Lung (tissue), 16 donors: ENCODE data around the gene CACFD1. TPM values are rescaled to one million over a fixed set of nuclear protein-coding genes. Genes with fewer than 3 reads are reported as not detected.

Experiments
- ATAC-seq: fragments of 200-7000 bp; cut with Tn5 transposase; one replicate; pipeline ENCODE4 v1.9.1; 2020; ENCODE audit warnings: moderate number of reproducible peaks; ENCODE audit not compliant: insufficient read depth, low FRiP score
- DNase-seq, 3 donors: peaks; one replicate each; pipeline ENCODE4 v3.0.0-alpha.2; 2013 to 2017
- H3K27ac ChIP-seq, 2 donors: one replicate each; pipeline ENCODE4 v1.5.1; 2013; ENCODE audit warnings: mild to moderate bottlenecking in 2 of 2, moderate library complexity in 2 of 2, control low read depth in 1 of 2, inconsistent platforms in 1 of 2, low read depth in 1 of 2, low read length in 1 of 2
- H3K27me3 ChIP-seq, 3 donors: one replicate each; pipeline ENCODE4 v1.5.1; 2013; ENCODE audit warnings: low read length in 2 of 3; ENCODE audit not compliant: control insufficient read depth in 3 of 3, insufficient read depth in 3 of 3
- H3K36me3 ChIP-seq, 4 donors: one replicate each; pipeline ENCODE4 v1.5.1; 2013; ENCODE audit warnings: low read length in 4 of 4, mild to moderate bottlenecking in 1 of 4, moderate library complexity in 1 of 4; ENCODE audit not compliant: control insufficient read depth in 4 of 4, insufficient read depth in 4 of 4
- H3K4me1 ChIP-seq, 5 donors: one replicate each; pipeline ENCODE4 v1.5.1; 2013; ENCODE audit warnings: low read length in 5 of 5, mild to moderate bottlenecking in 2 of 5, moderate library complexity in 1 of 5; ENCODE audit not compliant: control insufficient read depth in 5 of 5, insufficient read depth in 5 of 5
- H3K4me3 ChIP-seq: one replicate; pipeline ENCODE4 v1.5.1; 2013; ENCODE audit warnings: mild to moderate bottlenecking, control low read depth, moderate library complexity
- H3K9ac ChIP-seq, 2 donors: one replicate each; pipeline ENCODE4 v1.5.1; 2013; ENCODE audit warnings: low read length in 2 of 2, control low read depth in 1 of 2; ENCODE audit not compliant: insufficient read depth in 1 of 2
- H3K9me3 ChIP-seq, 4 donors: one replicate each; pipeline ENCODE4 v1.5.1; 2013; ENCODE audit warnings: low read length in 3 of 4, mild to moderate bottlenecking in 1 of 4, moderate library complexity in 1 of 4; ENCODE audit not compliant: control insufficient read depth in 4 of 4, insufficient read depth in 3 of 4
- WGBS, 2 donors: extraction: QIAGEN DNeasy Blood & Tissue Kit; methylation state at CpG; one replicate each; pipeline ENCODE4 v1.1.7; 2013; 5-methylcytosine and 5-hydroxymethylcytosine counted together
- long read RNA-seq, 5 donors: transcript quantifications; one replicate each; lab custom pipeline, GENCODE V29; 2026
- polyA plus RNA-seq, 2 donors: library from polyadenylated mRNA; stranded (reverse); fragments of 200-250 nt; gene quantifications; one replicate each; pipeline ENCODE4 v1.2.1, GENCODE V29; 2013
- total RNA-seq, 2 donors: library from RNA; depleted of rRNA in 1 of 2; stranded (reverse); fragments of >200 nt in 1 of 2; gene quantifications; one replicate each; pipeline ENCODE4 v1.2.1, GENCODE V29; 2014 to 2021
- TF ChIP-seq, protein P1 (sequence below): IDR thresholded peaks from 2 replicates; pipeline ENCODE4 v1.5.1; 2012; ENCODE audit warnings: mild to moderate bottlenecking; ENCODE audit errors: control extremely low read depth, extremely low read depth
- donor health status: control.
- donor health status: control.
- donor health status: Bipolar disorder and iron deficiency.
- donor health status: healthy.
- donor health status: DM: yes; HTN: yes; CAD: no.

CACFD1 gene
- total RNA-seq (10 to 100 TPM; 23.7 to 40.5 TPM), polyA plus RNA-seq (10 to 100 TPM; 18.7 to 46.1 TPM)
- long read RNA-seq, donor 1, transcript CACFD1-201 (4 exons, 2,688 nt), result major isoform, 5 of 10 reads
- long read RNA-seq, donor 1, transcript CACFD1-202 (5 exons, 2,794 nt), result major isoform, 5 of 10 reads
- long read RNA-seq, donor 1, partial matches to known transcripts, result 0 of 10 reads
- long read RNA-seq, donor 1, other reads (novel, unspliced or antisense), result 0 of 10 reads
- long read RNA-seq, donor 2, partial matches to known transcripts, result 5 of 7 reads
- long read RNA-seq, donor 2, other reads (novel, unspliced or antisense), result 0 of 7 reads
- long read RNA-seq, donor 3, partial matches to known transcripts, result 0 of 3 reads
- long read RNA-seq, donor 3, other reads (novel, unspliced or antisense), result 0 of 3 reads
- long read RNA-seq, donor 4, partial matches to known transcripts, result 0 of 3 reads
- long read RNA-seq, donor 4, other reads (novel, unspliced or antisense), result 0 of 3 reads
- long read RNA-seq, donor 5, partial matches to known transcripts, result 0 of 6 reads
- long read RNA-seq, donor 5, other reads (novel, unspliced or antisense), result 0 of 6 reads

DNA sequence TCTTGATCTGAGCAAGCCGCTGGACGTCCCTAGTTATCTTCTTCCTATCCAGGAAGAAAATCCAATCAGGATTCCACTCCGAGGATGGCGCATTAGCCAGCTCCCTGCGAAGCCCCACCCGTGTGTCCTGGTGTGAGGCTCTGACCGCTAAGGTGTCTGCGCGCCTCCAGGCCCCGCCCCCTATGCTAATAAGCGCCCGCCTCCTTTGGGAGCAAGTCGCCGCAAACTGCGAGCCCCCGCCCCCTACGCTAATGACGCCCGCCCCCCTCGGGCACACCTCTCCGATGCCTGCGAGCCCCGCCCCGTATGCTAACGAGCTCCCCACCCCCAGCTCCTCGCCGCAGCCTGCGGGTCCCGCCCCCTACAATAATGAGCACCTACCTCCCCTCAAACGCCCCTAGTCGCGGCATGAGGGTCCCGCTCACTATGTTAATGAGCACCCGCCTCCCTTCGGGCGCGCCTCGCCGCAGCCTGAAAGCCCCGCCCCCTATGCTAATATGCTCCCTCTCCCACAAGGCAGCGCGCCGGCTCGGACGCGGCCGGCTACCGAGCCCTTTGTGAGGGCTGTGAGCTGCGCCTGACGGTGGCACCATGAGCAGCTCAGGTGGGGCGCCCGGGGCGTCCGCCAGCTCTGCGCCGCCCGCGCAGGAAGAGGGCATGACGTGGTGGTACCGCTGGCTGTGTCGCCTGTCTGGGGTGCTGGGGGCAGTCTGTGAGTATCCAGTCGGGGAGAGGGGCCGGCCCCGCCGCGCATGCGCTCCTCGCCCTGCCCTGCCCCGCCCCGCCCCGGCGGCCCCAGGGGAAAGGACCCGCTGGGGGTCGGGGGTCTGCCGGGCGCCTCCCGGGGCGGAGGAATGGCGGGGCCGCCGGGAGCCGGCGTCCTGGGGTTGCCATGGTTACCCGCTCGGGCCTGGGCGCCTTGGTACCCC, at the start of gene CACFD1:
Gene CACFD1 (plus strand): TSS at position 503 of the 929 bp plus-strand sequence. CDS start 89 bp downstream, at position 592.
- Histone ChIP-seq H3K36me3 (peaks cover 0 to 2% (median 0%) of the 10 kb centered on the region in 4 donors), H3K27me3 (no peaks in the 10 kb centered on the region), H3K9me3 (no peaks in the 10 kb centered on the region), H3K4me1 (peaks cover 0 to 15% (median 7%) of the 10 kb centered on the region in 5 donors), H3K4me3 (peak within 1 kb of the TSS; percentile 60), H3K27ac (peak within 1 kb of the TSS; percentile 91), H3K9ac (peak within 1 kb of the TSS; percentile 39 to 81)
- ATAC-seq, result peak; percentile 87
- peak; percentile 95 to 97 (median 96) for DNase-seq
- TF ChIP-seq, protein P1, sequence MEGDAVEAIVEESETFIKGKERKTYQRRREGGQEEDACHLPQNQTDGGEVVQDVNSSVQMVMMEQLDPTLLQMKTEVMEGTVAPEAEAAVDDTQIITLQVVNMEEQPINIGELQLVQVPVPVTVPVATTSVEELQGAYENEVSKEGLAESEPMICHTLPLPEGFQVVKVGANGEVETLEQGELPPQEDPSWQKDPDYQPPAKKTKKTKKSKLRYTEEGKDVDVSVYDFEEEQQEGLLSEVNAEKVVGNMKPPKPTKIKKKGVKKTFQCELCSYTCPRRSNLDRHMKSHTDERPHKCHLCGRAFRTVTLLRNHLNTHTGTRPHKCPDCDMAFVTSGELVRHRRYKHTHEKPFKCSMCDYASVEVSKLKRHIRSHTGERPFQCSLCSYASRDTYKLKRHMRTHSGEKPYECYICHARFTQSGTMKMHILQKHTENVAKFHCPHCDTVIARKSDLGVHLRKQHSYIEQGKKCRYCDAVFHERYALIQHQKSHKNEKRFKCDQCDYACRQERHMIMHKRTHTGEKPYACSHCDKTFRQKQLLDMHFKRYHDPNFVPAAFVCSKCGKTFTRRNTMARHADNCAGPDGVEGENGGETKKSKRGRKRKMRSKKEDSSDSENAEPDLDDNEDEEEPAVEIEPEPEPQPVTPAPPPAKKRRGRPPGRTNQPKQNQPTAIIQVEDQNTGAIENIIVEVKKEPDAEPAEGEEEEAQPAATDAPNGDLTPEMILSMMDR, result no peak
- WGBS, 2 donors, result 1% methylated on average over 67 to 86 of the region's 86 CpGs

DNA sequence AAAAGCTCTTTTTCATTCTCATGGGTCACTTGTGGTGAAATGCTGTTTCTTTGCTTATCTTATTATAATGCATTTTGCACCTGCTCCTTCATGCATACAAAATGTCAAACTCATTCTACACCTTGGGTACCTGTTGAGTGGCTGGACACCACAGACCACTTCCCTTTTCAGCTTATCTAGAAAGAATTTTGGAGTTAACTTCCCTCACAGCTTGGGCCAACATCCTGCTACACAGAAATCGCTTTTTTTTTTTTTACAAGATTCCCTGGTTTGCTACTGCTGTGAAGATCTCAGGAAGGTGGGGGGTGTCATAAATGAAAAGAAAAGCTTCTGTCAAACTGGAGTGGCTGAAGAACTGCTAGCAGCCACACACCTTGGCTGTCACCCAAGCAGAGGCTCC, 44.6 kb upstream of the CACFD1 start:
- H3K4me1 ChIP-seq, result peaks cover 4 to 11% (median 5%) of the 10 kb centered on the region in 5 donors
- H3K4me3 ChIP-seq, result no peak overlapping the region
- ATAC-seq (no peak), DNase-seq (no peak)
- WGBS, 2 donors, result 38 to 70% methylated on average over 1 of the region's 1 CpG
- TF ChIP-seq, protein P1, result no peak
- no peak overlapping the region for H3K9ac ChIP-seq
- H3K9me3 ChIP-seq, result no peaks in the 10 kb centered on the region
- no peak overlapping the region for H3K27ac ChIP-seq
- peaks cover 4 to 37% (median 19%) of the 10 kb centered on the region in 4 donors for H3K36me3 ChIP-seq
- H3K27me3 ChIP-seq, result no peaks in the 10 kb centered on the region

DNA sequence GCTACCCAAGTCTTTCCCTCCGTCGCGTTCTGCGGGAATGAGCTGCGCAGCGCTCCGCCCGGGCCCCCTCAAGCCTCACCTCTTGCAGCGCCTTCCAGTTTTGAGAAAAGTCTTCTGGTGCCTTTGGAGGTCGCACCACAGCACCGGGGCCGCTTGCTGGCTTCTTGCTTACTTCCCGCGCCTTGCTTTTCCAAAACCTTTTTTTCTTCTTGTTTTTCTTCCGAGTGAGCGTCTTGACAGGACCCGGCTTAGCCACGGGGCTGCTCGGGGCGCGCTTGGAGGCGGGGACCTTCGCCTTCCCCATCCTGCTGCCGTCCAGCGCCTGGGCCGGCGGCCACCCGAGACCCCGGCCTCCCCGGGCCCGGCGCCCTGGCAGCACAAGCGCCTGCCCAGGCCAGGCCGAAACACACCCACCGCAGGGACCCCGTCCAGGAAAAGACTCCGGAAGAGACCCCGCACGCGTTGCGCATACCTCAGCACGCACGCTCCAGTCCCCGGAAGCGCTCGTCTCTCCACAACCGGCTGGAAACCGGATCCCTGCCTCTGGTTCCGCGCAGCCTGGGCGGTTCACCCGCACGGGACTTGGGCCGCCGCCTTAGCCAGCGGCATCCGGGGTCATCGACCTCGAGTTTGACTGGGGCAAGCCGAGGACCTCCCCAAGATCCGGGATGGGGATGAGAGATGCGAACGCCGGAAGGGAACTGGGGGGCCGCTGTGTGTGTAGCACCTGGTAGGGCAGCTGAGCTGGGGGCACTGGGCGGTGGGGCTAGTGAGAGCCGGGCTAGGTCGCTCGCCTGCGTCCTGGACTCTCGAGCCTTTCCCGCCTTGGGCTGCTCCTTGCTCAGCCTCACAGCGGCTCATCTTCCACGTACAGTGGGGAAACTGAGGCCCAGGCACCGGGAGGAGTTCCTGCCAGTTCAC, 42.0 kb upstream of the CACFD1 start, which contains the start of gene REXO4:
Gene REXO4 (minus strand): TSS at position 470 of the 921 bp plus-strand sequence. CDS start 166 bp downstream, at position 304.
- Histone ChIP-seq H3K36me3 (peaks cover 0 to 18% (median 9%) of the 10 kb centered on the region in 4 donors), H3K4me3 (peak within 1 kb of the TSS; percentile 76), H3K27me3 (no peaks in the 10 kb centered on the region), H3K27ac (peak within 1 kb of the TSS; percentile 73 to 91), H3K4me1 (peaks cover 4 to 15% (median 5%) of the 10 kb centered on the region in 5 donors), H3K9me3 (no peaks in the 10 kb centered on the region), H3K9ac (peak within 1 kb of the TSS; percentile 64 to 80)
- TF ChIP-seq, protein P1, result no peak
- peak; percentile 90 to 94 (median 91) for DNase-seq
- 0 to 2% methylated on average over 72 to 75 of the region's 75 CpGs for WGBS, 2 donors
- peak; percentile 93 for ATAC-seq
